K562 (cell line): ENCODE results near the gene SRPK2. TPM values are rescaled to one million over a fixed set of nuclear protein-coding genes. Genes with fewer than 3 reads are reported as not detected.
A peak's percentile ranks its signal among the peaks of the same experiment; 100 is the strongest.

Experiments
- CEBPG ChIP-seq, 3 experiments: fragments of 200-800 bp in 1 of 3; sonication (Bioruptor generic) in 1 of 3; sonication (generic) in 1 of 3; formaldehyde crosslinking in 1 of 3; IDR thresholded peaks in 2 of 3; conservative IDR thresholded peaks in 1 of 3; 2 replicates each; pipeline versions ENCODE4 v1.6.1 to v1.8.0; 2016 to 2022; ENCODE audit warnings: missing compliant biosample characterization in 2 of 3, missing genetic modification characterization in 2 of 3, mild to moderate bottlenecking in 1 of 3, missing genetic modification reagents in 1 of 3
- JUND ChIP-seq, 2 experiments: IDR thresholded peaks; 2 replicates in 1 of 2; 3 replicates in 1 of 2; pipeline ENCODE4 v1.6.1; 2011; ENCODE audit warnings: borderline replicate concordance in 2 of 2, low read depth in 2 of 2, low read length in 2 of 2, improper control_type of control experiment in 1 of 2, missing biosample characterization in 1 of 2, missing genetic modification characterization in 1 of 2, missing genetic modification reagents in 1 of 2
- NCOA2 ChIP-seq, 2 experiments: fragments of 450-650 bp; IDR thresholded peaks; 2 replicates each; pipeline ENCODE4 v1.6.1; 2018; ENCODE audit warnings: mild to moderate bottlenecking in 2 of 2, moderate library complexity in 1 of 2; ENCODE audit not compliant: partially characterized antibody in 2 of 2
- RAD21 ChIP-seq, 2 experiments: fragments of 250-450 bp in 1 of 2; fragments of 450-650 bp in 1 of 2; sonication (Bioruptor Pico) in 1 of 2; formaldehyde crosslinking in 1 of 2; IDR thresholded peaks in 1 of 2; conservative IDR thresholded peaks in 1 of 2; 2 replicates each; pipeline versions ENCODE4 v1.4.0 to v1.8.0; 2020 to 2022; ENCODE audit warnings: mild to moderate bottlenecking in 2 of 2, moderate library complexity in 1 of 2
- ZNF445 ChIP-seq: fragments of 250-450 bp; sonication (Bioruptor Pico); IDR thresholded peaks from 2 replicates; pipeline ENCODE4 v1.4.0; 2020; ENCODE audit warnings: low read depth, mild to moderate bottlenecking, moderate library complexity
- polyA plus RNA-seq, 8 experiments: library from polyadenylated mRNA; depleted of rRNA in 4 of 8; stranded (reverse) in 5 of 8; unstranded in 3 of 8; fragments of >200 nt; fragmentation: Nextera tagmentation in 2 of 8; fragmentation: Illumina TruSeq in 1 of 8; extraction: Ambion mirVana in 2 of 8; extraction: Trizol in 1 of 8; gene quantifications; 2 replicates each; pipeline versions ENCODE4 v1.2.1 to v1.2.3, GENCODE V29; 2011 to 2014; ENCODE audit warnings: inconsistent platforms in 1 of 8, missing spikeins in 1 of 8
- total RNA-seq, 7 experiments: library from RNA; depleted of rRNA in 6 of 7; stranded (reverse); fragments of >200 nt in 6 of 7; fragmentation: Illumina TruSeq in 2 of 7; extraction: Trizol in 2 of 7; gene quantifications; 2 replicates each; pipeline versions ENCODE4 v1.2.1 to v1.2.3, GENCODE V29; 2011 to 2021; ENCODE audit warnings: low replicate concordance in 1 of 7
- TF ChIP-seq, protein P1 (sequence below), 2 experiments: fragments of 450-650 bp; formaldehyde crosslinking in 1 of 2; IDR thresholded peaks; 2 replicates each; pipeline versions ENCODE4 v1.4.0 to v1.6.1; 2014 to 2020; ENCODE audit warnings: mild to moderate bottlenecking in 2 of 2, borderline replicate concordance in 1 of 2, low read depth in 1 of 2
- TF ChIP-seq, protein P2 (sequence below), 3 experiments: IDR thresholded peaks in 2 of 3; conservative IDR thresholded peaks in 1 of 3; 2 replicates each; pipeline ENCODE4 v1.5.1; 2011 to 2012; ENCODE audit warnings: low read length in 3 of 3, mild to moderate bottlenecking in 3 of 3, control low read depth in 2 of 3, improper control_type of control experiment in 1 of 3, inconsistent platforms in 1 of 3, low read depth in 1 of 3, mixed read lengths in 1 of 3, moderate library complexity in 1 of 3; ENCODE audit not compliant: insufficient read depth in 2 of 3
- TF ChIP-seq, protein P3 (sequence below), 2 experiments: fragments of 450-650 bp in 1 of 2; sonication (generic) in 1 of 2; formaldehyde crosslinking; conservative IDR thresholded peaks; 2 replicates each; pipeline versions ENCODE4 v1.4.0 to v1.8.1; 2020 to 2022; ENCODE audit warnings: mild to moderate bottlenecking in 1 of 2, missing genetic modification reagents in 1 of 2

Gene SRPK2
- total and polyA plus RNA-seq, 9 of the 15 experiments (the other 6 are each of a cell fraction or from before 2014, with no cell fraction given) = 21.5 to 44.7 (median 33.3) TPM

DNA sequence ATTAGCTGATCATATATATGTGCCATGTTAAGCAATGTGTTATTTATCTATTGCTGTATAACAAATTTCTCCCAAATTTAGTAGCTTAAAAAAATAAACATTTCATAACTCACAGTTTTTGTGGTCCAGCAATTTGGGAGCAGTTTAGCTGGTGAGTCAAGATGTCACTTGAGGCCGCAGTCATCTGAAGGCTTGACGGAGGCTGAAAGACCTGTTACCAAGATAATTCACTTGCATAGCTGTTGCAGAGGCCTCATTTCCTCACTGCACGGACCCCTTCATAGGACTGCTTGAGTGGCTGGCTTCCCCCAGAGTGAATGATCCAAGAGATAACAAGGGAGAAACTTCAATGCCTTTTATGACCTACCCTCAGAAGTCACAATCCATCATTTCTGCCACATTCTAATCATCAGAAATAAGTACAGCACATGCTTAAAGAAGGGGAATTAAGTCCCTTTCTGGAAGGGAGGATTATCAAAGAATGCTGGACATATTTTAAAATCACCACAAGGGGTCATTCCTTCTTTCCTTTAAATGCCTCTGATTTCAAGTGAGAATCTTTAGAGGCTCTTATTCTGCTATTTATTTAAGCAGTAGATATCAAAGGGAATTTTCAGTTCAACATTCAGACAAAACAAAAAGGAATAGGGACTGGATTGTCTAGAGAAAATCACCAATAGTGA is 10.5 kb upstream of the SRPK2 start (continued):
- no peak for TF ChIP-seq NCOA2 (IDR thresholded peaks at IDR 0.05; ENCODE audit: partially characterized antibody in 2 of 2)
- TF ChIP-seq, protein P1, sequence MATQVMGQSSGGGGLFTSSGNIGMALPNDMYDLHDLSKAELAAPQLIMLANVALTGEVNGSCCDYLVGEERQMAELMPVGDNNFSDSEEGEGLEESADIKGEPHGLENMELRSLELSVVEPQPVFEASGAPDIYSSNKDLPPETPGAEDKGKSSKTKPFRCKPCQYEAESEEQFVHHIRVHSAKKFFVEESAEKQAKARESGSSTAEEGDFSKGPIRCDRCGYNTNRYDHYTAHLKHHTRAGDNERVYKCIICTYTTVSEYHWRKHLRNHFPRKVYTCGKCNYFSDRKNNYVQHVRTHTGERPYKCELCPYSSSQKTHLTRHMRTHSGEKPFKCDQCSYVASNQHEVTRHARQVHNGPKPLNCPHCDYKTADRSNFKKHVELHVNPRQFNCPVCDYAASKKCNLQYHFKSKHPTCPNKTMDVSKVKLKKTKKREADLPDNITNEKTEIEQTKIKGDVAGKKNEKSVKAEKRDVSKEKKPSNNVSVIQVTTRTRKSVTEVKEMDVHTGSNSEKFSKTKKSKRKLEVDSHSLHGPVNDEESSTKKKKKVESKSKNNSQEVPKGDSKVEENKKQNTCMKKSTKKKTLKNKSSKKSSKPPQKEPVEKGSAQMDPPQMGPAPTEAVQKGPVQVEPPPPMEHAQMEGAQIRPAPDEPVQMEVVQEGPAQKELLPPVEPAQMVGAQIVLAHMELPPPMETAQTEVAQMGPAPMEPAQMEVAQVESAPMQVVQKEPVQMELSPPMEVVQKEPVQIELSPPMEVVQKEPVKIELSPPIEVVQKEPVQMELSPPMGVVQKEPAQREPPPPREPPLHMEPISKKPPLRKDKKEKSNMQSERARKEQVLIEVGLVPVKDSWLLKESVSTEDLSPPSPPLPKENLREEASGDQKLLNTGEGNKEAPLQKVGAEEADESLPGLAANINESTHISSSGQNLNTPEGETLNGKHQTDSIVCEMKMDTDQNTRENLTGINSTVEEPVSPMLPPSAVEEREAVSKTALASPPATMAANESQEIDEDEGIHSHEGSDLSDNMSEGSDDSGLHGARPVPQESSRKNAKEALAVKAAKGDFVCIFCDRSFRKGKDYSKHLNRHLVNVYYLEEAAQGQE (IDR thresholded peaks at IDR 0.05; ENCODE audit: borderline replicate concordance) = peak; percentile 49; the same call in 1 of the 2 replicates
- TF ChIP-seq, protein P1 (CRISPR knock-in tag; IDR thresholded peaks at IDR 0.05; ENCODE audit: low read depth) = no peak
- TF ChIP-seq, protein P2, sequence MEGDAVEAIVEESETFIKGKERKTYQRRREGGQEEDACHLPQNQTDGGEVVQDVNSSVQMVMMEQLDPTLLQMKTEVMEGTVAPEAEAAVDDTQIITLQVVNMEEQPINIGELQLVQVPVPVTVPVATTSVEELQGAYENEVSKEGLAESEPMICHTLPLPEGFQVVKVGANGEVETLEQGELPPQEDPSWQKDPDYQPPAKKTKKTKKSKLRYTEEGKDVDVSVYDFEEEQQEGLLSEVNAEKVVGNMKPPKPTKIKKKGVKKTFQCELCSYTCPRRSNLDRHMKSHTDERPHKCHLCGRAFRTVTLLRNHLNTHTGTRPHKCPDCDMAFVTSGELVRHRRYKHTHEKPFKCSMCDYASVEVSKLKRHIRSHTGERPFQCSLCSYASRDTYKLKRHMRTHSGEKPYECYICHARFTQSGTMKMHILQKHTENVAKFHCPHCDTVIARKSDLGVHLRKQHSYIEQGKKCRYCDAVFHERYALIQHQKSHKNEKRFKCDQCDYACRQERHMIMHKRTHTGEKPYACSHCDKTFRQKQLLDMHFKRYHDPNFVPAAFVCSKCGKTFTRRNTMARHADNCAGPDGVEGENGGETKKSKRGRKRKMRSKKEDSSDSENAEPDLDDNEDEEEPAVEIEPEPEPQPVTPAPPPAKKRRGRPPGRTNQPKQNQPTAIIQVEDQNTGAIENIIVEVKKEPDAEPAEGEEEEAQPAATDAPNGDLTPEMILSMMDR (IDR thresholded peaks at IDR 0.05 in 2 of 3, conservative IDR thresholded peaks at IDR 0.05 in 1 of 3; ENCODE audit: insufficient read depth in 2 of 3, low read depth in 1 of 3, low read length in 3 of 3) = peak; percentile 31 to 70 (median 34); a peak in 3 of 6 replicates
- TF ChIP-seq RAD21 (CRISPR knock-in tag; conservative IDR thresholded peaks at IDR 0.05 in 1 of 2, IDR thresholded peaks at IDR 0.05 in 1 of 2) = peak; percentile 34 to 61
- TF ChIP-seq, protein P3, sequence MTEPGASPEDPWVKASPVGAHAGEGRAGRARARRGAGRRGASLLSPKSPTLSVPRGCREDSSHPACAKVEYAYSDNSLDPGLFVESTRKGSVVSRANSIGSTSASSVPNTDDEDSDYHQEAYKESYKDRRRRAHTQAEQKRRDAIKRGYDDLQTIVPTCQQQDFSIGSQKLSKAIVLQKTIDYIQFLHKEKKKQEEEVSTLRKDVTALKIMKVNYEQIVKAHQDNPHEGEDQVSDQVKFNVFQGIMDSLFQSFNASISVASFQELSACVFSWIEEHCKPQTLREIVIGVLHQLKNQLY (CRISPR knock-in tag; conservative IDR thresholded peaks at IDR 0.05) = 0 out of 4 replicates have a peak, but pooled peaks of 1 of the 2 experiments have one; percentile 39
- no peak for TF ChIP-seq JUND (IDR thresholded peaks at IDR 0.05; ENCODE audit: borderline replicate concordance, low read depth, low read length)
- no peak for TF ChIP-seq JUND (tag; IDR thresholded peaks at IDR 0.05; ENCODE audit: borderline replicate concordance, low read depth, low read length)
- TF ChIP-seq CEBPG (CRISPR knock-in tag; IDR thresholded peaks at IDR 0.05) = no peak
- 0 out of 4 replicates have a peak, but pooled peaks of 1 of the 2 experiments have one; percentile 31 for TF ChIP-seq CEBPG (tag; conservative IDR thresholded peaks at IDR 0.05 in 1 of 2, IDR thresholded peaks at IDR 0.05 in 1 of 2)
- no peak for TF ChIP-seq ZNF445 (CRISPR knock-in tag)
